Adrenal gland (tissue), 12 donors: ENCODE measurements around the gene H2AZ2. TPM values are rescaled to one million over a fixed set of nuclear protein-coding genes. Genes with fewer than 3 reads are reported as not detected.

Experiments
- DNase-seq, 7 donors: peaks; one replicate each; pipeline ENCODE4 v3.0.0-alpha.2; 2019 to 2020
- H3K27ac ChIP-seq, 5 donors: fragments of 200-600 bp; sonication (generic) in 4 of 5; 1 replicate in 3 of 5; 2 replicates in 2 of 5; pipeline versions ENCODE4 v1.5.1 to v1.8.0; 2016 to 2020; ENCODE audit warnings: mild to moderate bottlenecking in 1 of 5
- H3K27me3 ChIP-seq: fragments of 200-600 bp; 2 replicates; pipeline ENCODE4 v1.8.0; 2021
- H3K36me3 ChIP-seq, 2 donors: fragments of 200-600 bp; replicated peaks in 1 of 2; 1 replicate in 1 of 2; 2 replicates in 1 of 2; pipeline versions ENCODE4 v1.5.1 to v1.8.0; 2018 to 2022
- H3K4me1 ChIP-seq, 2 donors: fragments of 200-600 bp; replicated peaks in 1 of 2; 1 replicate in 1 of 2; 2 replicates in 1 of 2; pipeline versions ENCODE4 v1.5.1 to v1.8.0; 2018 to 2021
- H3K4me3 ChIP-seq, 4 donors: fragments of 200-600 bp; sonication (generic) in 3 of 4; one replicate each; pipeline ENCODE4 v1.5.1; 2016 to 2018
- H3K9me3 ChIP-seq, 3 donors: fragments of 200-600 bp; sonication (generic) in 1 of 3; replicated peaks in 1 of 3; 1 replicate in 2 of 3; 2 replicates in 1 of 3; pipeline versions ENCODE4 v1.5.1 to v1.8.0; 2016 to 2021
- CTCF ChIP-seq, 6 experiments: fragments of 450-650 bp in 4 of 6; fragments of 200-600 bp in 2 of 6; sonication (generic) in 1 of 6; IDR thresholded peaks; 1 replicate in 5 of 6; 2 replicates in 1 of 6; pipeline versions ENCODE4 v1.5.1 to v1.8.0; 2016 to 2021; ENCODE audit warnings: antibody characterized with exemption in 6 of 6, mild to moderate bottlenecking in 2 of 6, moderate library complexity in 1 of 6
- POLR2A ChIP-seq, 2 donors: fragments of 450-650 bp; IDR thresholded peaks; one replicate each; pipeline ENCODE4 v1.6.1; 2017; ENCODE audit warnings: antibody characterized with exemption in 2 of 2, mild to moderate bottlenecking in 2 of 2, moderate library complexity in 1 of 2
- WGBS, 4 donors: extraction: QIAGEN DNeasy Blood & Tissue Kit in 2 of 4; methylation state at CpG; one replicate each; pipeline versions ENCODE4 v1.1.5 to v1.1.7; 2013 to 2017; 5-methylcytosine and 5-hydroxymethylcytosine counted together
- intact Hi-C, 2 donors: fragments of 100-400 bp; cut with DNase I; formaldehyde crosslinking; loops; one replicate each; pipeline versions ENCODE4 v1.14.1 to v1.15.0; 2022 to 2023
- polyA plus RNA-seq, 3 donors: library from polyadenylated mRNA; stranded (reverse); fragments of 200-250 nt in 2 of 3; fragments of 350-450 nt in 1 of 3; fragmentation: Illumina TruSeq in 1 of 3; extraction: RNeasy Lipid Tissue Mini Kit (QIAGEN cat#74804) in 1 of 3; gene quantifications; one replicate each; pipeline ENCODE4 v1.2.3, GENCODE V29; 2013 to 2014
- total RNA-seq, 9 donors: library from RNA; depleted of rRNA in 4 of 9; stranded (reverse); fragments of >200 nt in 4 of 9; fragments of 120-200 nt in 1 of 9; fragmentation: NEBNext Ultra II Directional in 1 of 9; extraction: Animal tissue kit (Norgen Biotek cat#: 25700) in 1 of 9; gene quantifications; one replicate each; pipeline versions ENCODE4 v1.1.0 to v1.2.4, GENCODE V29; 2013 to 2023
- donor health status: healthy with polysubstance abuse.
- donor health status: Bipolar disorder and iron deficiency.
- donor health status: DM: yes; HTN: yes; CAD: no.
- donor health status: DM: no; HTN: no; CAD: no.
- donor health status: DM: no; HTN: no; CAD: no.
- donor health status: DM: yes; HTN: yes; CAD: no.

H2AZ2 gene
- total and polyA plus RNA-seq, 12 donors = 62.7 to 158 (median 111) TPM

- Histone ChIP-seq H3K9me3 (no peaks in the 10 kb centered on the region), H3K36me3 (no peaks in the 10 kb centered on the region), H3K4me3 (no peak overlapping the region), H3K27me3 (no peaks in the 10 kb centered on the region), H3K4me1 (peaks cover 0 to 5% of the 10 kb centered on the region in 2 donors), H3K27ac (no peak overlapping the region)
- 60 to 78% (median 75%) methylated on average over 2 of the region's 2 CpGs; no CpG with 5 or more reads in 1 of the 4 donors for WGBS, 4 donors
- no peak for TF ChIP-seq POLR2A (IDR thresholded peaks at IDR 0.05)
- TF ChIP-seq CTCF (IDR thresholded peaks at IDR 0.05) = no peak
- intact Hi-C loops = no loop called here
- no peak for DNase-seq
These were observed 28.6 kb downstream of the H2AZ2 start for GRCh38 chr7:44819292-44819691.

GRCh38 chr7:44814919-44815318, 33.0 kb downstream of the H2AZ2 start:
- 86 to 100% (median 94%) methylated on average over 2 of the region's 2 CpGs for WGBS, 4 donors
- TF ChIP-seq CTCF (IDR thresholded peaks at IDR 0.05) = no peak
- no peak for TF ChIP-seq POLR2A (IDR thresholded peaks at IDR 0.05)
- DNase-seq = no peak
- H3K4me1 ChIP-seq = no peaks in the 10 kb centered on the region
- no peak overlapping the region for H3K4me3 ChIP-seq
- H3K9me3 ChIP-seq = no peaks in the 10 kb centered on the region
- no peak overlapping the region for H3K27ac ChIP-seq
- intact Hi-C loops = no loop called here
- no peaks in the 10 kb centered on the region for H3K27me3 ChIP-seq
- no peaks in the 10 kb centered on the region for H3K36me3 ChIP-seq

GRCh38 chr7:44811571-44811970, 36.3 kb downstream of the H2AZ2 start:
- no peaks in the 10 kb centered on the region for H3K9me3 ChIP-seq
- DNase-seq = no peak
- no peak for TF ChIP-seq CTCF (IDR thresholded peaks at IDR 0.05)
- TF ChIP-seq POLR2A (IDR thresholded peaks at IDR 0.05) = no peak
- intact Hi-C loops = no loop called here
- H3K27me3 ChIP-seq = no peaks in the 10 kb centered on the region
- no peak overlapping the region for H3K4me3 ChIP-seq
- no peaks in the 10 kb centered on the region for H3K36me3 ChIP-seq
- WGBS, 4 donors = 86 to 93% (median 89%) methylated on average over 4 to 6 of the region's 6 CpGs
- H3K27ac ChIP-seq = no peak overlapping the region
- no peaks in the 10 kb centered on the region for H3K4me1 ChIP-seq

- no peaks in the 10 kb centered on the region for H3K36me3 ChIP-seq
- H3K27me3 ChIP-seq = no peaks in the 10 kb centered on the region
- H3K4me3 ChIP-seq = no peak overlapping the region
- intact Hi-C loops = no loop called here
- H3K27ac ChIP-seq = no peak overlapping the region
- no peaks in the 10 kb centered on the region for H3K4me1 ChIP-seq
- no peaks in the 10 kb centered on the region for H3K9me3 ChIP-seq
- TF ChIP-seq POLR2A (IDR thresholded peaks at IDR 0.05) = no peak
- TF ChIP-seq CTCF (IDR thresholded peaks at IDR 0.05) = no peak
- DNase-seq = no peak
These were observed 36.8 kb downstream of the H2AZ2 start for GRCh38 chr7:44811093-44811492.
